Putamen (tissue), 1 donor: ENCODE data around the gene EIF5B.
"Not testable (repeated sequence)": the region's sequence is repeated elsewhere in the genome, so short reads cannot be mapped to it uniquely, and the experiment has no call there.

Experiments
- DNase-seq: peaks from one replicate; pipeline ENCODE4 v3.0.0-alpha.2; 2016; ENCODE audit warnings: low spot score

EIF5B gene, protein sequence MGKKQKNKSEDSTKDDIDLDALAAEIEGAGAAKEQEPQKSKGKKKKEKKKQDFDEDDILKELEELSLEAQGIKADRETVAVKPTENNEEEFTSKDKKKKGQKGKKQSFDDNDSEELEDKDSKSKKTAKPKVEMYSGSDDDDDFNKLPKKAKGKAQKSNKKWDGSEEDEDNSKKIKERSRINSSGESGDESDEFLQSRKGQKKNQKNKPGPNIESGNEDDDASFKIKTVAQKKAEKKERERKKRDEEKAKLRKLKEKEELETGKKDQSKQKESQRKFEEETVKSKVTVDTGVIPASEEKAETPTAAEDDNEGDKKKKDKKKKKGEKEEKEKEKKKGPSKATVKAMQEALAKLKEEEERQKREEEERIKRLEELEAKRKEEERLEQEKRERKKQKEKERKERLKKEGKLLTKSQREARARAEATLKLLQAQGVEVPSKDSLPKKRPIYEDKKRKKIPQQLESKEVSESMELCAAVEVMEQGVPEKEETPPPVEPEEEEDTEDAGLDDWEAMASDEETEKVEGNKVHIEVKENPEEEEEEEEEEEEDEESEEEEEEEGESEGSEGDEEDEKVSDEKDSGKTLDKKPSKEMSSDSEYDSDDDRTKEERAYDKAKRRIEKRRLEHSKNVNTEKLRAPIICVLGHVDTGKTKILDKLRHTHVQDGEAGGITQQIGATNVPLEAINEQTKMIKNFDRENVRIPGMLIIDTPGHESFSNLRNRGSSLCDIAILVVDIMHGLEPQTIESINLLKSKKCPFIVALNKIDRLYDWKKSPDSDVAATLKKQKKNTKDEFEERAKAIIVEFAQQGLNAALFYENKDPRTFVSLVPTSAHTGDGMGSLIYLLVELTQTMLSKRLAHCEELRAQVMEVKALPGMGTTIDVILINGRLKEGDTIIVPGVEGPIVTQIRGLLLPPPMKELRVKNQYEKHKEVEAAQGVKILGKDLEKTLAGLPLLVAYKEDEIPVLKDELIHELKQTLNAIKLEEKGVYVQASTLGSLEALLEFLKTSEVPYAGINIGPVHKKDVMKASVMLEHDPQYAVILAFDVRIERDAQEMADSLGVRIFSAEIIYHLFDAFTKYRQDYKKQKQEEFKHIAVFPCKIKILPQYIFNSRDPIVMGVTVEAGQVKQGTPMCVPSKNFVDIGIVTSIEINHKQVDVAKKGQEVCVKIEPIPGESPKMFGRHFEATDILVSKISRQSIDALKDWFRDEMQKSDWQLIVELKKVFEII

GRCh38 chr2:99337113-99338028, at the start of gene EIF5B:
Gene EIF5B (plus strand): TSS chr2:99337389. CDS start chr2:99337555, 166 bp downstream.
- DNase-seq = peak; percentile 97

- DNase-seq = no peak
These were observed 39.2 kb upstream of the EIF5B start for GRCh38 chr2:99297994-99298393.

DNA sequence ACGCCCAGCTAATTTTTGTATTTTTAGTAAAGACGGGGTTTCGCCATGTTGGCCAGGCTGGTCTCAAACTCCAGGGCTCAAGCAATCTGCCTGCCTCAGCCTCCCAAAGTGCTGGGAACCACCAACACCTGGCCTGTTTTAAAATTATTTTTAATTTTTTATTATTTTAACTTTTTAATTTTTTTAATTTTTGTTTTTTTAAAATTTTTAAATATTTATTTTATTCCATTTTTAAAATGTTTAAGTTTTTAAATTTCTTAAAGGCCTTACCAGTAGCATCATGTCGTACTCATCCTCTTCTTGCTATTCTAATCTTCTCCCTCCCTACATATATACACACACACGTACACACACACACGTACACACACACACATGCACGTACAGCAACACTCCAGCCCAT, 37.6 kb upstream of the EIF5B start:
- no peak for DNase-seq

DNA sequence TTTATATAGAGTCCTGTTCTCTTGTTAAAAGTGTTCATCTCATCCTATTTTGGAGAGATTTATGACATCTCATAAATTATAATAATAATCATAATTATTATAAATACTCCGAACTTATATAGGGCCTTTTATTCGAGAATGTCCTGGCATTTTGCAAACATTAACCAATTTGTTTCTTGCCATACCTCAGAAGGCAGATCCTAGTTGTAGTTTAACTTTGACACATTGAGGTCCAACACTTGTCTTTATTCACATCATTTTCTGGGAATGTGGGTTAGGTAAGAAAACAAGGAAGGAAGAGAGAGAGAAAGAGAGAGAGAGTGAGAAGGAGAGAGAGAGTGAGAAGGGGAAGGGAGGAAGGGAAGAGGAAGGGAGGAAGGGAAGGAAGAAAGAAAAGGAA, 36.1 kb upstream of the EIF5B start, which contains the start of gene LYG1:
Gene LYG1 (minus strand): TSS at position 101 of the 400 bp plus-strand sequence. CDS start 5,527 bp downstream, outside the sequence.
- DNase-seq = not testable (repeated sequence)

DNA sequence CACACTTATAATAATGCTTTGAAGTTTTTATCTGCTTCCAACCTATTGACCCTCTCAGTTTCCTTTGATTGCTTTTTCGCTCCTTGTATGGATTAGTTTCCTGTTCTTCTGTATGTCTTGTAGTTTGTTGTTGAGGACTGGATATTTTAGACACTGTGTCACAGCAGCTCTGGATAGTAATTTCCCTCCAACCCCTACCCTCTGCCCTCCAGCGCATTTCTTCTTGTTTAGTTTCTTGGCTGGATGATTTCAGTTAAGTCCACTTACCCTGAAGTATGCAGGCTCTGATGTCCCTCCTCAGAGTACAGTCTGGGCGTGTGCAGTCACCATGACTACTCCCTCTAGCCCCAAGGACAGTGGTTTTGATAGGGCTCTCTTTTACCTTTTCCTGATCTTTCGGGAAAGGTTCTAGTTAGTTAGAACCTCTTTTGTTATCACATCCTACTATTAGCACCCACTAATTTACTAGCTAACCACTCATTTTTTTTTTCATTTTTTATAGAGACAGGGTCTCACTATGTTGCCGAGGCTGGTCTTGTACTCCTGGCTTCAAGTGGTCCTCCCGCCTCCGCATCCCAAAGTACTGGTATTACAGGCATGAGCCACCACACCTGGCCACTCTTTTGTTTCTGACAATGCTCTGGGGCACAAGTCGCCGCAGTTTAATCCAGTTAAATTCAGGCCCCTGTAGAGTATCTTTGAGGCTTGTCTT, 19.9 kb upstream of the EIF5B start:
- DNase-seq = no peak

DNA sequence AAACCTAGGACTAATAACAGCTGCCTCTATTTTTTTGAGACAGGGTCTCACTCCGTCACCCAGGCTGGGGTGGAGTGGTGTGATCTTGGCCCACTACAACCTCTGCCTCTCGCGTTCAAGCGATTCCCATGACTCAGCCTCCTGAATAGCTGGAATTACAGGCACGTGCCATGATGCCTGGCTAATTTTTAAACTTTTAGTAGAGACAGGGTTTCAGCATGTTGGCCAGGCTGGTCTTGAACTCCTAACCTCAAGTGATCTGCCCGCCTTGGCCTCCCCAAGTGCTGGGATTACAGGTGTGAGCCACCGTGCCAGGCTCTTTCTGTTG, 19.4 kb upstream of the EIF5B start:
- not testable (repeated sequence) for DNase-seq

- DNase-seq = no peak
These were observed 11.8 kb upstream of the EIF5B start for GRCh38 chr2:99325384-99325783.

- peak; percentile 99 for DNase-seq
These were observed 1.0 kb upstream of the EIF5B start, which contains the start of gene TXNDC9 for GRCh38 chr2:99335911-99336803. Gene TXNDC9 (minus strand): TSS chr2:99336333. CDS start chr2:99333210, 3,123 bp downstream.

GRCh38 chr2:99336804-99337112, 431 bp upstream of the EIF5B start:
- DNase-seq = no peak

DNA sequence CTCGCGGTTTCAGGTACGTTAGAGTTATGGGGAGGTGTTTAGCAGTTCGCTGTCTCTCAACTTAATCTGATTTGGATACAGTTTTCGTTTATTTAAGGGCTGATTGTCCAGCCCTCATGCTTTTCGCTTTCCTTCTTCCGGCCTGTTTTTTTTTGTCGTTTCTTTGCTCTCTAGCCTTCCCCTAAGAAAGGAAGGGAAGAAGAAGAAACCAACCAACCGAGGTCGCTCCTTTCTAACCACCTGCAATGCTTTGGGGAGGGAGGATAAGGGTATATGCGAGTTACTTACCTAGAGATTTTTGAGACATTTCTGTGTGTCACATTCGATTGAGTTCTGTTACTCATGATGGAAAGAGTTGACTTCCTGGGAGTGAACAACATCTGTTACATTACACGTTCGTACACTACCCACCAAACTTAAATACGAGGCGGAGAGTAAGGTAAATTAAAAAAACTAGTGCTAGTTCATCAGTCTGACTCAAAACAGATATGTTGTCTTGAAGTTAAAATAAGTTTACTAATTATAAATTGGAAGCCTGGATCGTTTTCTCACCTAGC, 918 bp downstream of the EIF5B start:
- no peak for DNase-seq

GRCh38 chr2:99340669-99341236, 3.6 kb downstream of the EIF5B start:
- no peak for DNase-seq

DNA sequence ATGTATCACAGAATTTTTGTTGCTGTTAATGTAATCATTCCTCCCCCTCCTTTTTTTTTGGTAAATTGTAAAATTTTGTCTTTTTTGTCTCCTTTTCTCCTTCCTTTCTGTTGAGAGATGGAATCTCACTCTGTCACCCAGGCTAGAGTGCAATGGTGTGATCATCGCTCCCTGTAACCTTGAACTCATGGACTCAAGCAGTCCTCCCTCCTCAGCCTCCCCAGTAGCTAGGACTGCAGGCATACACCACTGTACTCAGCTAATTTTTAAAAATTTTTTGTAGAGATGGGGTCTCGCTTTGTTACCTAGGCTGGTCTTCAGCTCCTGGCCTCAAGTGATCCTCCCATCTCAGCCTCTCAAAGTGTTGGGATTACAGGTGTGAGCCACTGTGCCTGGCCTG, 5.3 kb downstream of the EIF5B start:
- no peak for DNase-seq

GRCh38 chr2:99345446-99345845, 8.3 kb downstream of the EIF5B start:
- not testable (repeated sequence) for DNase-seq

- DNase-seq = no peak
These were observed 9.0 kb downstream of the EIF5B start for GRCh38 chr2:99346218-99346617.

GRCh38 chr2:99348173-99348572, 11.0 kb downstream of the EIF5B start:
- DNase-seq = no peak

- DNase-seq = no peak
These were observed 13.0 kb downstream of the EIF5B start for GRCh38 chr2:99350194-99350593.

GRCh38 chr2:99354070-99354469, 16.9 kb downstream of the EIF5B start:
- no peak for DNase-seq

GRCh38 chr2:99354825-99355224, 17.6 kb downstream of the EIF5B start:
- DNase-seq = not testable (repeated sequence)

DNA sequence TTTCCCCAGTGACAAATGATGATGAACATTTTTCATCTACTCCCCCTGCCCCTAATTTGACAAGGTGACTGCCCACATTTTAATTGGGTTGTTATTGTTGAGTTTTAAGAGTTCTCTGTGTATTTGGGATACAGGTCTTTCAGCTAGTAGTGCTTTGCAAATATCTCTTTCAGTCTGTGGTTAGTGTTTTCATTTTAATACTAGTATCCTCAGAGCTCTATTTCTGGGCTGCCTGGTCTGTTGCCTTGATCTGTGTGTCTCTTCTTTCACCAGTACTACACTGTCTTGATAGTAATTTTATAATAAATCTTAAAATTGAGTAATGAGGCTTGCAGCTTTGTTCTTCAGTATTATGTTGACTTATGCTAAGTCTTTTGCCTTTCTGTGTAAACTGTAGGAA, 19.7 kb downstream of the EIF5B start:
- DNase-seq = no peak
